ENCODE measurements around the gene BLOC1S5.

- TF ChIP-seq CTCF (IDR thresholded peaks at IDR 0.05; ENCODE audit: low read depth, low read length): no peak
- TF ChIP-seq EZH2phosphoT487 (IDR thresholded peaks at IDR 0.05; ENCODE audit: low read depth): no peak
Measured at GRCh38 chr6:8027965-8028651, 36.1 kb downstream of the BLOC1S5 start.

Data from OCI-LY3 (cell line).